ENCODE measurements around the gene CENPH. TPM values are rescaled to one million over a fixed set of nuclear protein-coding genes. Genes with fewer than 3 reads are reported as not detected.

The CENPH gene
- total and polyA plus RNA-seq, 12 donors, result 1.9 to 5.1 (median 2.8) TPM

GRCh38 chr5:69225860-69226259, 36.5 kb downstream of the CENPH start:
- Histone ChIP-seq H3K4me1 (peaks cover 0 to 14% (median 0%) of the 10 kb centered on the region in 9 donors), H3K27ac (no peak overlapping the region), H3K27me3 (no peaks in the 10 kb centered on the region), H3K9me3 (no peaks in the 10 kb centered on the region), H3K4me3 (no peak overlapping the region), H3K36me3 (peaks cover 0 to 65% (median 19%) of the 10 kb centered on the region in 9 donors)
- DNase-seq, result no peak
- no peak for ATAC-seq
- no peak for TF ChIP-seq CTCF (IDR thresholded peaks at IDR 0.05)
- intact Hi-C loops (cut with DNase I), result no loop called here
- WGBS, 2 donors, result 97% methylated on average over 4 of the region's 4 CpGs

GRCh38 chr5:69230181-69230580, 40.8 kb downstream of the CENPH start:
- no peaks in the 10 kb centered on the region for H3K27me3 ChIP-seq
- no peaks in the 10 kb centered on the region for H3K9me3 ChIP-seq
- 91 to 93% methylated on average over 2 of the region's 2 CpGs for WGBS, 2 donors
- peaks cover 0 to 62% (median 14%) of the 10 kb centered on the region in 9 donors for H3K36me3 ChIP-seq
- TF ChIP-seq CTCF (IDR thresholded peaks at IDR 0.05), result no peak
- peaks cover 0 to 10% (median 5%) of the 10 kb centered on the region in 9 donors for H3K4me1 ChIP-seq
- no peak overlapping the region for H3K4me3 ChIP-seq
- intact Hi-C loops (cut with DNase I), result loop anchor here in 4 of 10 donors (10.0 kb wide), 3 partner anchors 65 to 135 kb away; partner anchors contain the start of genes AK6 (in 2 of the 4), RAD17 (in 2 of the 4), TAF9 (in 2 of the 4) and CCNB1 (in 1 of the 4)
- no peak for ATAC-seq
- DNase-seq, result no peak
- H3K27ac ChIP-seq, result no peak overlapping the region

- no peaks in the 10 kb centered on the region for H3K27me3 ChIP-seq
- no peaks in the 10 kb centered on the region for H3K9me3 ChIP-seq
- no peak for TF ChIP-seq CTCF (IDR thresholded peaks at IDR 0.05)
- intact Hi-C loops (cut with DNase I), result loop anchor here in 4 of 10 donors (10.0 kb wide), 3 partner anchors 66 to 136 kb away; partner anchors contain the start of genes AK6 (in 2 of the 4), RAD17 (in 2 of the 4), TAF9 (in 2 of the 4) and CCNB1 (in 1 of the 4)
- no peak overlapping the region for H3K27ac ChIP-seq
- peaks cover 0 to 52% (median 14%) of the 10 kb centered on the region in 9 donors for H3K36me3 ChIP-seq
- 95 to 97% methylated on average over 6 of the region's 6 CpGs for WGBS, 2 donors
- no peak overlapping the region for H3K4me3 ChIP-seq
- peaks cover 4 to 20% (median 15%) of the 10 kb centered on the region in 9 donors for H3K4me1 ChIP-seq
- ATAC-seq (no peak), DNase-seq (no peak)
These were observed 41.9 kb downstream of the CENPH start for GRCh38 chr5:69231281-69231680.

GRCh38 chr5:69231851-69232250, 42.5 kb downstream of the CENPH start:
- H3K27me3 ChIP-seq, result no peaks in the 10 kb centered on the region

More at GRCh38 chr5:69231851-69232250, 42.5 kb downstream of the CENPH start:
- TF ChIP-seq CTCF (IDR thresholded peaks at IDR 0.05), result no peak
- Histone ChIP-seq H3K4me3 (no peak overlapping the region), H3K27ac (no peak overlapping the region), H3K4me1 (peaks cover 4 to 25% (median 18%) of the 10 kb centered on the region in 9 donors), H3K36me3 (peaks cover 0 to 48% (median 14%) of the 10 kb centered on the region in 9 donors), H3K9me3 (no peaks in the 10 kb centered on the region)
- intact Hi-C loops (cut with DNase I), result loop anchor here in 4 of 10 donors (10.0 kb wide), 3 partner anchors 67 to 137 kb away; partner anchors contain the start of genes AK6 (in 2 of the 4), RAD17 (in 2 of the 4), TAF9 (in 2 of the 4) and CCNB1 (in 1 of the 4)
- no peak for DNase-seq
- WGBS, 2 donors, result 61 to 65% methylated on average over 2 of the region's 2 CpGs
- no peak for ATAC-seq
